Measurements from ENCODE around the gene GNG5. TPM values are rescaled to one million over a fixed set of nuclear protein-coding genes. Genes with fewer than 3 reads are reported as not detected.

Gene GNG5
- total RNA-seq (2021; fragmentation: NEBNext Ultra II Directional; extraction: Animal tissue kit (Norgen Biotek cat#: 25700)), result 100 to 1,000 TPM; 121 to 201 (median 145) TPM
- long read RNA-seq, transcript GNG5-201 (3 exons, 920 nt), result major isoform, 232 of 237 reads
- long read RNA-seq, partial matches to known transcripts, result 0 of 237 reads
- long read RNA-seq, other reads (novel, unspliced or antisense), result 2 of 237 reads

DNA sequence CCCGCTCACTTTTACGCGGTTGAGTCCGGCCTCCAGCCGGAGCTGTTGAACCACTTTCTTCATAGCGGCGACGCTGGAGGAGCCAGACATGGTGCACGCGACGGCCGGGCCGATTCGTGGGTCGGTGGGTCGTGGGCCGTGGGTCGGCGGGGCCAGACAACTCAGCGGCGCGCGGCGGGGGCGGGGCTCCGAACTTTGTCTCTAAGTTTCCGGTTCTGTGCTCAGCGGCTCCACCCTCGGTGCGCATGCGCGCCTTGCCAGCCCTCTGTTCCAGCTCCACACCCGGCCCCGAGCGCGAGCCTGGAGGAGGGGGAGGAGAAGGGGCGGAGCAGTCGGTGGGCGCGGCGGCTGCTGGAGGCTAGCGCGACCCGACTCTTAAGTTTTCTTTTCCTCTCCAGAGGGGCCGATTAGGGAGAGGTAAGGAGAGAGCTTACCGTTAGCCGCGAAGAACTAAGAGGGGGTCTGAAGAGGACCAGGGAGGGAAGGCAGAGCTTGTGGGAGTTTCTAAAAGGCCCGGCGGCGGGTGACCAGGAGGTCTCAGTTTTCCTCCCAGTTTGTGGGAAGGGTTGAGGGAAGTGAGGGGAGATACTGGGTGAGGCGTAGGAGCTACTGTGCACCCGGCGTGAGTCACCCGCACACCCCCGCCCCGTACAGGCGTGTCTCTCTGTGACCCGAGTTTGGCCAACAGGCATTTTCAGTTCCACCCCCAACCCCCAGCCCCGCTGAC lies at the start of gene GNG5, which contains the start of gene SPATA1:
Gene GNG5 (minus strand): TSS at position 580 of the 727 bp plus-strand sequence. CDS start 490 bp downstream, at position 90.
Gene SPATA1 (plus strand): TSS at position 385 of the 727 bp plus-strand sequence. CDS start 9,974 bp downstream, outside the sequence.
- Mint-ChIP-seq H3K27ac (peak within 1 kb of the TSS; percentile 99), H3K4me1 (ENCODE audit: low read depth) (peaks cover 55% of the 10 kb centered on the region), H3K36me3 (ENCODE audit: low read depth) (peaks cover 34% of the 10 kb centered on the region), H3K4me3 (peak within 1 kb of the TSS; percentile 97), H3K27me3 (ENCODE audit: insufficient read depth) (no peaks in the 10 kb centered on the region; the same call in 1 of the 2 replicates), H3K9me3 (peaks cover 11% of the 10 kb centered on the region)
- peak; percentile 92 for DNase-seq
- no peak for TF ChIP-seq CTCF (IDR thresholded peaks at IDR 0.05)

DNA sequence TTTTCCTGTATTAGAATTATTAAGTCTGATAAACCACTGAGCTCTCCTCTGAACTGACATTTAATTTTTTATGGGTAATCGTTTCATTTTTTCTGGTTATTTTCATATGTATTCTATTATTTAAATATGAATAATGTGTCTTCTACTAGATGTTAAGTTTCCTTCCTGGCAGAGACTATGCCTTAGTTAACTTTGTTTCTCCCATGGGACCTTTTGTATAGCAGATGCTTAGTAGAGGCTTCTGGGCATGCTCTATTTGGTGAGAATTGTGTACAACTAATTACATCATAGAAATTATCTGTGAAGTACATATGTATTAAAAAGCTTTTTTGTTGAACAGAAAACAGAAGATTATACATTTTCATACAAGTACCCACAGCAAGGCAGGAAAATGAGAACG lies 44.4 kb upstream of the GNG5 start:
- no peak for TF ChIP-seq CTCF (IDR thresholded peaks at IDR 0.05)
- no peak for DNase-seq
- H3K4me3 Mint-ChIP-seq, result no peak overlapping the region

GRCh38 chr1:84541679-84542078 lies 35.3 kb upstream of the GNG5 start:
- Mint-ChIP-seq H3K27ac (no peak overlapping the region), H3K36me3 (ENCODE audit: low read depth) (no peaks in the 10 kb centered on the region), H3K4me1 (ENCODE audit: low read depth) (peaks cover 34% of the 10 kb centered on the region), H3K27me3 (ENCODE audit: insufficient read depth) (no peaks in the 10 kb centered on the region), H3K4me3 (no peak overlapping the region), H3K9me3 (no peaks in the 10 kb centered on the region)
- peak; percentile 47 for TF ChIP-seq CTCF (IDR thresholded peaks at IDR 0.05)
- no peak for DNase-seq

More for the DNA sequence above, 44.4 kb upstream of the GNG5 start:
- Mint-ChIP-seq H3K36me3 (ENCODE audit: low read depth) (no peaks in the 10 kb centered on the region), H3K4me1 (ENCODE audit: low read depth) (no peaks in the 10 kb centered on the region), H3K27ac (no peak overlapping the region), H3K27me3 (ENCODE audit: insufficient read depth) (no peaks in the 10 kb centered on the region), H3K9me3 (no peaks in the 10 kb centered on the region)

- Mint-ChIP-seq H3K27ac (no peak overlapping the region), H3K9me3 (no peaks in the 10 kb centered on the region), H3K4me3 (no peak overlapping the region), H3K36me3 (ENCODE audit: low read depth) (no peaks in the 10 kb centered on the region), H3K4me1 (ENCODE audit: low read depth) (peaks cover 34% of the 10 kb centered on the region), H3K27me3 (ENCODE audit: insufficient read depth) (no peaks in the 10 kb centered on the region)
- DNase-seq, result no peak
- TF ChIP-seq CTCF (IDR thresholded peaks at IDR 0.05), result no peak
Measured at GRCh38 chr1:84540759-84541158, 34.4 kb upstream of the GNG5 start.

DNA sequence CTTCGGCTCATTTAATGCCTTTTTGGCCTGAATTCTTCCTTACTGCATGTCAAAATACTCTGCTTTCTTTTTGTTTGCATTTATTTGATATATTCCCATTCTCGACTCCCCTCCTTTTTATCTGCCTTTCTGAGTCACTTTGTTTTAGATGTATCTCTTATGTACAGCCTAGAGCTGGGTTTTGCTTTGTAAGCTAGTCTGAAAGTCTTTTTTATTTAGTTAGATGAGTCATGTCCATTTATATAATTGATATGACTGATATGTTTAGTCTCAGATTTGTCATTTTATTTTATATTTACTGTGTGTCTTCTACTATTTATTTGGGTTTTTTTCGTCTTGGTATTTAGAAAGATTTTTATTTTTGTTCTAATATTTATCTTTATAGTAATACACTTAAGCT lies 33.6 kb upstream of the GNG5 start:
- Mint-ChIP-seq H3K9me3 (no peaks in the 10 kb centered on the region), H3K27me3 (ENCODE audit: insufficient read depth) (no peaks in the 10 kb centered on the region), H3K4me1 (ENCODE audit: low read depth) (peaks cover 34% of the 10 kb centered on the region), H3K27ac (no peak overlapping the region), H3K36me3 (ENCODE audit: low read depth) (no peaks in the 10 kb centered on the region), H3K4me3 (no peak overlapping the region)
- no peak for TF ChIP-seq CTCF (IDR thresholded peaks at IDR 0.05)
- DNase-seq, result no peak

All from HFFc6 (cell line).